K562 (cell line): ENCODE data around the gene MYCBP. TPM values are rescaled to one million over a fixed set of nuclear protein-coding genes. Genes with fewer than 3 reads are reported as not detected.

Source experiments
- ATAC-seq: fragments of 200-7000 bp; cut with Tn5 transposase; 3 replicates; pipeline ENCODE4 v1.9.1; 2020; ENCODE audit warnings: moderate library complexity
- BruUV-seq: library from RNA; stranded (reverse); fragments of 400-500 nt; replicated peaks from 2 replicates; lab custom pipeline; 2021; lab: Mats Ljungman, UMichigan
- CTCF ChIA-PET: fragments of 300-600 bp; formaldehyde crosslinking; extraction: SDS; loops from one replicate; lab custom pipeline; 2021; ENCODE audit warnings: low intra/inter-chr PET ratio; lab: Yijun Ruan, JAX
- POLR2A ChIA-PET: fragments of 300-600, 350-650 bp; sonication (Branson Sonifier 250); formaldehyde crosslinking; extraction: SDS; loops from one replicate; lab custom pipeline; 2021; ENCODE audit warnings: antibody characterized with exemption, inconsistent platforms; lab: Yijun Ruan, JAX
- DNase-seq, 4 experiments: peaks; one replicate each; pipeline versions ENCODE4 v3.0.0 to v3.0.0-alpha.2; 2011 to 2018; ENCODE audit warnings: low spot score in 3 of 4, mixed read lengths in 3 of 4; ENCODE audit errors: extremely low read depth in 1 of 4
- FAIRE-seq: peaks from 2 replicates; lab custom pipeline; 2011; peaks lifted over from hg19 to GRCh38; lab: Jason Lieb, UNC
- H2AFZ ChIP-seq: 2 replicates; pipeline ENCODE4 v1.6.0; 2011; ENCODE audit warnings: low read depth, low read length, control low read depth, inconsistent platforms
- H3K27ac ChIP-seq: fragments of 200-600 bp; 3 replicates; pipeline ENCODE4 v1.8.0; 2011; ENCODE audit warnings: low read depth, mild to moderate bottlenecking, control low read depth, inconsistent platforms, low read length, moderate library complexity, mixed read lengths; ENCODE audit errors: extremely low read depth
- H3K27me3 ChIP-seq, 2 experiments: fragments of 300-600 bp in 1 of 2; 2 replicates in 1 of 2; 3 replicates in 1 of 2; pipeline versions ENCODE4 v1.6.0 to v1.8.0; 2011; ENCODE audit warnings: inconsistent platforms in 2 of 2, low read length in 2 of 2, mild to moderate bottlenecking in 1 of 2, mixed read lengths in 1 of 2, moderate library complexity in 1 of 2; ENCODE audit not compliant: control insufficient read depth in 2 of 2, insufficient read depth in 2 of 2
- H3K36me3 ChIP-seq: fragments of 300-600 bp; 3 replicates; pipeline ENCODE4 v1.8.0; 2011; ENCODE audit warnings: mild to moderate bottlenecking, low read length, inconsistent platforms; ENCODE audit not compliant: control insufficient read depth, insufficient read depth
- H3K4me1 ChIP-seq, 2 experiments: fragments of 200-600 bp in 1 of 2; replicated peaks in 1 of 2; 2 replicates in 1 of 2; 3 replicates in 1 of 2; pipeline versions ENCODE4 v1.5.1 to v1.8.0; 2011; ENCODE audit warnings: inconsistent platforms in 2 of 2, low read length in 2 of 2, mild to moderate bottlenecking in 1 of 2, mixed read lengths in 1 of 2, moderate library complexity in 1 of 2; ENCODE audit not compliant: control insufficient read depth in 2 of 2, insufficient read depth in 2 of 2
- H3K4me2 ChIP-seq: 2 replicates; pipeline ENCODE4 v1.6.1; 2011; ENCODE audit warnings: low read length, control low read depth, inconsistent platforms, mixed read lengths; ENCODE audit not compliant: insufficient read depth
- H3K4me3 ChIP-seq: fragments of 200-600 bp; sonication (generic), shearing (Covaris generic); 2 replicates; pipeline ENCODE4 v1.5.1; 2016; ENCODE audit warnings: control low read depth, inconsistent platforms
- H3K79me2 ChIP-seq: fragments of 200-600 bp; 3 replicates; pipeline ENCODE4 v1.8.0; 2011; ENCODE audit warnings: low read length, inconsistent platforms; ENCODE audit not compliant: control insufficient read depth, insufficient read depth
- H3K9ac ChIP-seq, 2 experiments: 2 replicates each; pipeline versions ENCODE4 v1.6.0 to v1.6.1; 2011; ENCODE audit warnings: low read depth in 2 of 2, low read length in 2 of 2, control low read depth in 1 of 2, inconsistent platforms in 1 of 2, mild to moderate bottlenecking in 1 of 2, mixed read lengths in 1 of 2; ENCODE audit not compliant: insufficient read depth in 1 of 2
- H3K9me1 ChIP-seq: one replicate; pipeline ENCODE4 v1.6.0; 2011; ENCODE audit warnings: inconsistent platforms, mild to moderate bottlenecking, low read length, moderate library complexity; ENCODE audit not compliant: control insufficient read depth, insufficient read depth
- H3K9me3 ChIP-seq: replicated peaks from 2 replicates; pipeline ENCODE4 v1.5.1; 2011; ENCODE audit warnings: low read depth, low read length, inconsistent platforms; ENCODE audit not compliant: control insufficient read depth, insufficient read depth
- H4K20me1 ChIP-seq: replicated peaks from 2 replicates; pipeline ENCODE4 v1.6.1; 2011; ENCODE audit warnings: low read length, inconsistent platforms, mixed read lengths; ENCODE audit not compliant: control insufficient read depth, insufficient read depth
- BCOR ChIP-seq: fragments of 450-650 bp; IDR thresholded peaks from 2 replicates; pipeline ENCODE4 v1.6.1; 2016
- BRCA1 ChIP-seq, 2 experiments: fragments of 450-650 bp in 1 of 2; sonication (generic) in 1 of 2; formaldehyde crosslinking in 1 of 2; IDR thresholded peaks; 2 replicates each; pipeline versions ENCODE4 v1.5.0 to v1.6.1; 2017 to 2020; ENCODE audit warnings: mild to moderate bottlenecking in 1 of 2, missing genetic modification reagents in 1 of 2
- CBFA2T2 ChIP-seq: fragments of 450-650 bp; conservative IDR thresholded peaks from 2 replicates; pipeline ENCODE4 v1.6.1; 2017; ENCODE audit warnings: mild to moderate bottlenecking
- CBX3 ChIP-seq, 2 experiments: IDR thresholded peaks; 1 replicate in 1 of 2; 2 replicates in 1 of 2; pipeline ENCODE4 v1.6.1; 2012; ENCODE audit warnings: inconsistent platforms in 2 of 2, low read length in 2 of 2, borderline replicate concordance in 1 of 2, control low read depth in 1 of 2
- CBX5 ChIP-seq: IDR thresholded peaks from 2 replicates; pipeline ENCODE4 v1.6.1; 2014; ENCODE audit warnings: low read depth, borderline replicate concordance
- CREB3 ChIP-seq: fragments of 450-650 bp; conservative IDR thresholded peaks from 2 replicates; pipeline ENCODE4 v1.6.1; 2016; ENCODE audit warnings: missing genetic modification characterization, low read depth, mild to moderate bottlenecking, missing compliant biosample characterization, moderate library complexity
- DPF2 ChIP-seq: fragments of 450-650 bp; IDR thresholded peaks from 2 replicates; pipeline ENCODE4 v1.6.1; 2016
- ETV1 ChIP-seq: fragments of 450-650 bp; conservative IDR thresholded peaks from 2 replicates; pipeline ENCODE4 v1.6.1; 2016; ENCODE audit warnings: missing genetic modification characterization, control low read depth, low read depth, missing compliant biosample characterization
- HDAC2 ChIP-seq: fragments of 450-650 bp; IDR thresholded peaks from 2 replicates; pipeline ENCODE4 v1.6.1; 2016; ENCODE audit warnings: mild to moderate bottlenecking
- HDAC3 ChIP-seq: fragments of 450-650 bp; IDR thresholded peaks from 2 replicates; pipeline ENCODE4 v1.6.1; 2018; ENCODE audit warnings: borderline replicate concordance, mild to moderate bottlenecking, moderate library complexity; ENCODE audit not compliant: partially characterized antibody
- KDM1A ChIP-seq, 2 experiments: fragments of 450-650 bp; IDR thresholded peaks; 2 replicates each; pipeline ENCODE4 v1.6.1; 2016; ENCODE audit warnings: mild to moderate bottlenecking in 2 of 2
- KHSRP ChIP-seq: fragments of 450-650 bp; IDR thresholded peaks from 2 replicates; pipeline ENCODE4 v1.6.1; 2017
- MEIS2 ChIP-seq: fragments of 450-650 bp; IDR thresholded peaks from 2 replicates; pipeline ENCODE4 v1.6.1; 2014; ENCODE audit warnings: mild to moderate bottlenecking; ENCODE audit not compliant: partially characterized antibody
- NR2F6 ChIP-seq: fragments of 450-650 bp; formaldehyde crosslinking; IDR thresholded peaks from 2 replicates; pipeline ENCODE4 v1.4.0; 2020; ENCODE audit warnings: mild to moderate bottlenecking
- RBM25 ChIP-seq: fragments of 200-400 bp; formaldehyde crosslinking; IDR thresholded peaks from 2 replicates; pipeline ENCODE4 v1.6.1; 2018; ENCODE audit warnings: low read length, low read depth, moderate library complexity; ENCODE audit not compliant: severe bottlenecking
- TCF7 ChIP-seq: sonication (generic); IDR thresholded peaks from 2 replicates; pipeline ENCODE4 v1.6.1; 2016; ENCODE audit warnings: antibody characterized with exemption, borderline replicate concordance
- TRIM24 ChIP-seq, 2 experiments: fragments of 450-650 bp; IDR thresholded peaks; 2 replicates each; pipeline ENCODE4 v1.6.1; 2016
- TRIM25 ChIP-seq: fragments of 450-650 bp; IDR thresholded peaks from 2 replicates; pipeline ENCODE4 v1.7.0; 2016; ENCODE audit warnings: borderline replicate concordance
- TRIM28 ChIP-seq: fragments of 450-650 bp; IDR thresholded peaks from 2 replicates; pipeline ENCODE4 v1.6.1; 2017
- ZEB2 ChIP-seq: fragments of 450-650 bp; IDR thresholded peaks from 2 replicates; pipeline ENCODE4 v1.6.1; 2016
- ZFPM2 ChIP-seq: fragments of 250-450 bp; sonication (Bioruptor Pico); IDR thresholded peaks from 2 replicates; pipeline ENCODE4 v1.5.1; 2022; ENCODE audit warnings: mild to moderate bottlenecking
- WGBS: fragments of 100-300 bp; shearing (Covaris generic); methylation state at CpG from one replicate; pipeline ENCODE4 v1.1.6; 2016; ENCODE audit warnings: low coverage, mixed read lengths; ENCODE audit not compliant: insufficient coverage; ENCODE audit errors: missing lambda C conversion rate; 5-methylcytosine and 5-hydroxymethylcytosine counted together
- in situ Hi-C: fragments of 300-500 bp; cut with MboI; formaldehyde crosslinking; loops from 4 replicates; pipeline ENCODE4 v1.15.0; 2018; ENCODE audit warnings: inconsistent platforms, mixed read lengths
- intact Hi-C: fragments of 100-400 bp; cut with micrococcal nuclease; formaldehyde crosslinking; loops from 2 replicates; pipeline ENCODE4 v1.14.2; 2022
- polyA plus RNA-seq, 8 experiments: library from polyadenylated mRNA; depleted of rRNA in 4 of 8; stranded (reverse) in 5 of 8; unstranded in 3 of 8; fragments of >200 nt; fragmentation: Nextera tagmentation in 2 of 8; fragmentation: Illumina TruSeq in 1 of 8; extraction: Ambion mirVana in 2 of 8; extraction: Trizol in 1 of 8; gene quantifications; 2 replicates each; pipeline versions ENCODE4 v1.2.1 to v1.2.3, GENCODE V29; 2011 to 2014; ENCODE audit warnings: inconsistent platforms in 1 of 8, missing spikeins in 1 of 8
- total RNA-seq, 7 experiments: library from RNA; depleted of rRNA in 6 of 7; stranded (reverse); fragments of >200 nt in 6 of 7; fragmentation: Illumina TruSeq in 2 of 7; extraction: Trizol in 2 of 7; gene quantifications; 2 replicates each; pipeline versions ENCODE4 v1.2.1 to v1.2.3, GENCODE V29; 2011 to 2021; ENCODE audit warnings: low replicate concordance in 1 of 7
- TF ChIP-seq, protein P1 (sequence below): fragments of 450-650 bp; IDR thresholded peaks from 2 replicates; pipeline ENCODE4 v1.6.1; 2018; ENCODE audit warnings: mild to moderate bottlenecking, low read depth; ENCODE audit not compliant: partially characterized antibody

The MYCBP gene
- total and polyA plus RNA-seq, 9 of the 15 experiments (the other 6 are each of a cell fraction or from before 2014, with no cell fraction given) = 32.3 to 253 (median 72.9) TPM

GRCh38 chr1:38905985-38906384, 32.8 kb upstream of the MYCBP start:
- no peak for FAIRE-seq
- peak in 1 of 2 experiments; percentile 44; a peak in 1 of 4 replicates for TF ChIP-seq TRIM24 (IDR thresholded peaks at IDR 0.05)
- no peak for TF ChIP-seq KHSRP
- TF ChIP-seq BRCA1 (IDR thresholded peaks at IDR 0.05) = no peak
- TF ChIP-seq BRCA1 (CRISPR knock-in tag; IDR thresholded peaks at IDR 0.05) = no peak
- TF ChIP-seq, protein P1, sequence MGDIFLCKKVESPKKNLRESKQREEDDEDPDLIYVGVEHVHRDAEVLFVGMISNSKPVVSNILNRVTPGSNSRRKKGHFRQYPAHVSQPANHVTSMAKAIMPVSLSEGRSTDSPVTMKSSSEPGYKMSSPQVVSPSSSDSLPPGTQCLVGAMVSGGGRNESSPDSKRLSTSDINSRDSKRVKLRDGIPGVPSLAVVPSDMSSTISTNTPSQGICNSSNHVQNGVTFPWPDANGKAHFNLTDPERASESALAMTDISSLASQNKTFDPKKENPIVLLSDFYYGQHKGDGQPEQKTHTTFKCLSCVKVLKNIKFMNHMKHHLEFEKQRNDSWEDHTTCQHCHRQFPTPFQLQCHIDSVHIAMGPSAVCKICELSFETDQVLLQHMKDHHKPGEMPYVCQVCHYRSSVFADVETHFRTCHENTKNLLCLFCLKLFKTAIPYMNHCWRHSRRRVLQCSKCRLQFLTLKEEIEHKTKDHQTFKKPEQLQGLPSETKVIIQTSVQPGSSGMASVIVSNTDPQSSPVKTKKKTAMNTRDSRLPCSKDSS = peak; percentile 82
- peak; percentile 14 to 45; a peak in 1 of 4 replicates for TF ChIP-seq KDM1A (IDR thresholded peaks at IDR 0.05)
- no peak for TF ChIP-seq CREB3 (tag)
- no peak for TF ChIP-seq HDAC3
- TF ChIP-seq RBM25 = peak; percentile 73
- TF ChIP-seq TRIM25 = no peak
- no peak for TF ChIP-seq ETV1 (tag)
- 0 out of 2 replicates have a peak, but pooled peaks have one; percentile 33 for TF ChIP-seq HDAC2
- no peak for TF ChIP-seq ZFPM2 (CRISPR knock-in tag)
- TF ChIP-seq CBFA2T2 = no peak
- TF ChIP-seq BCOR = peak; percentile 71; the same call in 1 of the 2 replicates
- TF ChIP-seq CBX3 (IDR thresholded peaks at IDR 0.05; ENCODE audit: borderline replicate concordance in 1 of 2, low read length in 2 of 2) = peak in 1 of 2 experiments; percentile 91; a peak in 2 of 3 replicates
- TF ChIP-seq TRIM28 = peak; percentile 85
- no peak for TF ChIP-seq NR2F6
- TF ChIP-seq DPF2 = no peak
- TF ChIP-seq ZEB2 = 0 out of 2 replicates have a peak, but pooled peaks have one; percentile 28
- TF ChIP-seq MEIS2 = no peak
- TF ChIP-seq TCF7 = no peak
- peak; percentile 70; the same call in 1 of the 2 replicates for TF ChIP-seq CBX5

More at GRCh38 chr1:38905985-38906384, 32.8 kb upstream of the MYCBP start:
- H3K79me2 ChIP-seq = no peaks in the 10 kb centered on the region
- H3K27ac ChIP-seq = no peak overlapping the region
- in situ Hi-C loops = no loop called here
- BruUV-seq = no TSS peak
- DNase-seq (no peak), ATAC-seq (no peak)
- WGBS = 23% methylated on average over 1 of the region's 2 CpGs
- H3K9me1 ChIP-seq = no peaks in the 10 kb centered on the region
- peaks cover 0 to 3% of the 10 kb centered on the region in 2 experiments; a peak in 1 of 5 replicates for H3K4me1 ChIP-seq
- H2AFZ ChIP-seq = no peak overlapping the region
- H3K9ac ChIP-seq = no peak overlapping the region
- CTCF ChIA-PET = no interaction called here
- H3K36me3 ChIP-seq = no peaks in the 10 kb centered on the region
- no peak overlapping the region for H3K4me2 ChIP-seq
- intact Hi-C loops = no loop called here
- POLR2A ChIA-PET = interaction anchor here (0.6 kb wide), 1 partner anchor 10 kb away, joined by 3 read pairs; no protein-coding TSS in a partner anchor
- no peak overlapping the region for H3K4me3 ChIP-seq
- no peaks in the 10 kb centered on the region for H3K9me3 ChIP-seq
- H3K27me3 ChIP-seq = no peaks in the 10 kb centered on the region
- no peaks in the 10 kb centered on the region for H4K20me1 ChIP-seq
